ENCODE data around the gene ELANE. TPM values are rescaled to one million over a fixed set of nuclear protein-coding genes. Genes with fewer than 3 reads are reported as not detected.

ELANE gene
- total RNA-seq (2022; extraction: Qiagen RNA extraction): 0.09 to 0.46 TPM (median 0.20 TPM) in 5 replicates

GRCh38 chr19:852136-853013 is at the start of gene ELANE:
TSS of gene ELANE (plus strand) at chr19:852303. CDS start at chr19:852329, 26 bp downstream.

GRCh38 chr19:821825-822503 is 30.1 kb upstream of the ELANE start, which contains the start of gene PLPPR3:
TSS of gene PLPPR3 (minus strand) at chr19:821955. CDS start at chr19:821559, 396 bp downstream.

GRCh38 chr19:827710-828321 is 24.3 kb upstream of the ELANE start, which contains the start of gene AZU1:
TSS of gene AZU1 (plus strand) at chr19:827837. CDS start at chr19:827847, 10 bp downstream.

GRCh38 chr19:840519-841206 is 11.4 kb upstream of the ELANE start, which contains the start of gene PRTN3:
TSS of gene PRTN3 (plus strand) at chr19:840999. CDS start at chr19:841009, 10 bp downstream.

GRCh38 chr19:858868-859843 is 7.1 kb downstream of the ELANE start, which contains the start of gene CFD:
TSS of gene CFD (plus strand) at chr19:859664. CDS start at chr19:859690, 26 bp downstream.

GRCh38 chr19:892894-893689 is 41.0 kb downstream of the ELANE start, which contains the start of the genes MED16 and RNU6-9:
TSS of gene MED16 (minus strand) at chr19:893187. CDS start at chr19:891131, 2,056 bp downstream.
TSS of gene RNU6-9 (plus strand) at chr19:893484.

Other genes starting within 250 kb of the ELANE start
- 68.0 to 91.4 TPM (median 86.6 TPM) in 5 replicates for gene POLRMT, start 218.8 kb upstream of the ELANE start, total RNA-seq (2022; extraction: Qiagen RNA extraction)
- 0.37 to 0.75 TPM (median 0.55 TPM) in 5 replicates for gene FGF22, start 212.4 kb upstream of the ELANE start, total RNA-seq (2022; extraction: Qiagen RNA extraction)
- 53.5 to 72.9 TPM (median 70.7 TPM) in 5 replicates for gene RNF126, start 189.1 kb upstream of the ELANE start, total RNA-seq (2022; extraction: Qiagen RNA extraction)
- gene FSTL3, start 175.9 kb upstream of the ELANE start, total RNA-seq (2022; extraction: Qiagen RNA extraction): 210 to 272 TPM (median 239 TPM) in 5 replicates
- 0.16 to 0.23 TPM in 2 of 5 replicates, not detected in the others for gene PRSS57, start 156.9 kb upstream of the ELANE start, total RNA-seq (2022; extraction: Qiagen RNA extraction)
- 12.0 to 17.9 TPM (median 14.3 TPM) in 5 replicates for gene PALM, start 143.4 kb upstream of the ELANE start, total RNA-seq (2022; extraction: Qiagen RNA extraction)
- gene MISP, start 101.2 kb upstream of the ELANE start, total RNA-seq (2022; extraction: Qiagen RNA extraction): 73.4 to 86.5 TPM (median 79.6 TPM) in 5 replicates
- gene PTBP1, start 54.9 kb upstream of the ELANE start, total RNA-seq (2022; extraction: Qiagen RNA extraction): 195 to 244 TPM (median 206 TPM) in 5 replicates
- 2.5 to 5.6 TPM (median 3.7 TPM) in 5 replicates for gene PLPPR3, start 30.3 kb upstream of the ELANE start, total RNA-seq (2022; extraction: Qiagen RNA extraction)
- 0.14 to 0.56 TPM (median 0.23 TPM) in 5 replicates for gene AZU1, start 24.5 kb upstream of the ELANE start, total RNA-seq (2022; extraction: Qiagen RNA extraction)
- 0.14 to 0.46 TPM (median 0.43 TPM) in 5 replicates for gene PRTN3, start 11.3 kb upstream of the ELANE start, total RNA-seq (2022; extraction: Qiagen RNA extraction)
- gene CFD, start 7.4 kb downstream of the ELANE start, total RNA-seq (2022; extraction: Qiagen RNA extraction): 8.2 to 22.5 TPM (median 20.7 TPM) in 5 replicates
- 13.1 to 25.9 TPM (median 23.8 TPM) in 5 replicates for gene MED16, start 40.9 kb downstream of the ELANE start, total RNA-seq (2022; extraction: Qiagen RNA extraction)
- gene RNU6-9, start 41.2 kb downstream of the ELANE start, total RNA-seq (2022; extraction: Qiagen RNA extraction): not detected in 5 replicates
- 30.7 to 39.0 TPM (median 37.7 TPM) in 5 replicates for gene R3HDM4, start 60.9 kb downstream of the ELANE start, total RNA-seq (2022; extraction: Qiagen RNA extraction)
- 0.18 to 0.53 TPM (median 0.47 TPM) in 5 replicates for gene KISS1R, start 65.0 kb downstream of the ELANE start, total RNA-seq (2022; extraction: Qiagen RNA extraction)
- 4.5 to 5.5 TPM (median 4.9 TPM) in 5 replicates for gene ARID3A, start 73.7 kb downstream of the ELANE start, total RNA-seq (2022; extraction: Qiagen RNA extraction)
- 41.9 to 70.4 TPM (median 66.9 TPM) in 5 replicates for gene WDR18, start 132.0 kb downstream of the ELANE start, total RNA-seq (2022; extraction: Qiagen RNA extraction)
- gene GRIN3B, start 148.1 kb downstream of the ELANE start, total RNA-seq (2022; extraction: Qiagen RNA extraction): 1.6 to 3.6 TPM (median 2.4 TPM) in 5 replicates
- gene TMEM259, start 168.8 kb downstream of the ELANE start, total RNA-seq (2022; extraction: Qiagen RNA extraction): 88.1 to 125 TPM (median 119 TPM) in 5 replicates
- gene RNU6-2, start 169.2 kb downstream of the ELANE start, total RNA-seq (2022; extraction: Qiagen RNA extraction): not detected in 5 replicates
- gene CNN2, start 174.3 kb downstream of the ELANE start, total RNA-seq (2022; extraction: Qiagen RNA extraction): 70.3 to 98.3 TPM (median 87.8 TPM) in 5 replicates
- gene ABCA7, start 187.8 kb downstream of the ELANE start, total RNA-seq (2022; extraction: Qiagen RNA extraction): 12.7 to 19.5 TPM (median 15.0 TPM) in 5 replicates
- gene ARHGAP45, start 214.9 kb downstream of the ELANE start, total RNA-seq (2022; extraction: Qiagen RNA extraction): 3.2 to 4.9 TPM (median 4.7 TPM) in 5 replicates
- gene POLR2E, start 243.1 kb downstream of the ELANE start, total RNA-seq (2022; extraction: Qiagen RNA extraction): 189 to 252 TPM (median 230 TPM) in 5 replicates